ENCODE data around the gene CGB3.
"Not testable (repeated sequence)": the region's sequence is repeated elsewhere in the genome, so short reads cannot be mapped to it uniquely, and the experiment has no call there.

DNA sequence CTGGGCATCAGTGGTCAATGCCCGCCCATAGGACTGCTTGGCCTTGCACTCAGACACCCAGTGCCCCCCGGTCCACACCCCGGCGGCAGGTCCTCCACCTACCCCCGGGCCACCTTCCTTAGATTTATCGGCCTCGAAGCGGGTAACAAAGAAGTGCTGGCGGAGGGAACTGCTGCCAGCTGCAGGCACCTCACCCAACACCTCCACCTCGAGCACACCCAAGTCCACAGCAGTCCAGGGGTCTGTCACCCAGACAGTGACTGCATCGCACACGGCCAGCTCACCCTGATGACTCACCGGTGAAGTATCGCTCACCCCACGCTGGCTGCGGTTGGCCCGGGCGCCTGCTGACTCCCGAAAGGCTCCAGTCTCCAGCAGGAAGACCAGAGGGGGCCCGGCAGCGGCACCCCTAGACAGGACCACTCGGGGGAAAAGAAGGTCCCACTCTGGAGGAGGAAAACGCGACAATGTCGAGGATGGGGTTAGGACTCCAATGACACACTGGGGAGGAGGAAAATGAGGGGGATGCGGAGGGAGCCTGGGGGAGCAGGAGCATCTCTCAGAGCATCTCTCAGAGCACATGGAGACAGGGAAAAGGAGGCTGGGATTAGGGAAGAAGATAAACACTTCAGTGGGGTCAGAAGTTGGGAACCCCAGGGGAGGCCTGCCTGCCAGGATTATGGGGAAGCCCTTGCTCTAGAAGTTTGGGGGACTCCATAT is 14.6 kb upstream of the CGB3 start:
- TF ChIP-seq, protein P1, sequence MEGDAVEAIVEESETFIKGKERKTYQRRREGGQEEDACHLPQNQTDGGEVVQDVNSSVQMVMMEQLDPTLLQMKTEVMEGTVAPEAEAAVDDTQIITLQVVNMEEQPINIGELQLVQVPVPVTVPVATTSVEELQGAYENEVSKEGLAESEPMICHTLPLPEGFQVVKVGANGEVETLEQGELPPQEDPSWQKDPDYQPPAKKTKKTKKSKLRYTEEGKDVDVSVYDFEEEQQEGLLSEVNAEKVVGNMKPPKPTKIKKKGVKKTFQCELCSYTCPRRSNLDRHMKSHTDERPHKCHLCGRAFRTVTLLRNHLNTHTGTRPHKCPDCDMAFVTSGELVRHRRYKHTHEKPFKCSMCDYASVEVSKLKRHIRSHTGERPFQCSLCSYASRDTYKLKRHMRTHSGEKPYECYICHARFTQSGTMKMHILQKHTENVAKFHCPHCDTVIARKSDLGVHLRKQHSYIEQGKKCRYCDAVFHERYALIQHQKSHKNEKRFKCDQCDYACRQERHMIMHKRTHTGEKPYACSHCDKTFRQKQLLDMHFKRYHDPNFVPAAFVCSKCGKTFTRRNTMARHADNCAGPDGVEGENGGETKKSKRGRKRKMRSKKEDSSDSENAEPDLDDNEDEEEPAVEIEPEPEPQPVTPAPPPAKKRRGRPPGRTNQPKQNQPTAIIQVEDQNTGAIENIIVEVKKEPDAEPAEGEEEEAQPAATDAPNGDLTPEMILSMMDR (IDR thresholded peaks at IDR 0.05 in 2 of 3, conservative IDR thresholded peaks at IDR 0.05 in 1 of 3; ENCODE audit: borderline replicate concordance in 1 of 3, insufficient read depth in 1 of 3, low read depth in 2 of 3, low read length in 2 of 3), result not testable (repeated sequence)
- TF ChIP-seq, protein P2, sequence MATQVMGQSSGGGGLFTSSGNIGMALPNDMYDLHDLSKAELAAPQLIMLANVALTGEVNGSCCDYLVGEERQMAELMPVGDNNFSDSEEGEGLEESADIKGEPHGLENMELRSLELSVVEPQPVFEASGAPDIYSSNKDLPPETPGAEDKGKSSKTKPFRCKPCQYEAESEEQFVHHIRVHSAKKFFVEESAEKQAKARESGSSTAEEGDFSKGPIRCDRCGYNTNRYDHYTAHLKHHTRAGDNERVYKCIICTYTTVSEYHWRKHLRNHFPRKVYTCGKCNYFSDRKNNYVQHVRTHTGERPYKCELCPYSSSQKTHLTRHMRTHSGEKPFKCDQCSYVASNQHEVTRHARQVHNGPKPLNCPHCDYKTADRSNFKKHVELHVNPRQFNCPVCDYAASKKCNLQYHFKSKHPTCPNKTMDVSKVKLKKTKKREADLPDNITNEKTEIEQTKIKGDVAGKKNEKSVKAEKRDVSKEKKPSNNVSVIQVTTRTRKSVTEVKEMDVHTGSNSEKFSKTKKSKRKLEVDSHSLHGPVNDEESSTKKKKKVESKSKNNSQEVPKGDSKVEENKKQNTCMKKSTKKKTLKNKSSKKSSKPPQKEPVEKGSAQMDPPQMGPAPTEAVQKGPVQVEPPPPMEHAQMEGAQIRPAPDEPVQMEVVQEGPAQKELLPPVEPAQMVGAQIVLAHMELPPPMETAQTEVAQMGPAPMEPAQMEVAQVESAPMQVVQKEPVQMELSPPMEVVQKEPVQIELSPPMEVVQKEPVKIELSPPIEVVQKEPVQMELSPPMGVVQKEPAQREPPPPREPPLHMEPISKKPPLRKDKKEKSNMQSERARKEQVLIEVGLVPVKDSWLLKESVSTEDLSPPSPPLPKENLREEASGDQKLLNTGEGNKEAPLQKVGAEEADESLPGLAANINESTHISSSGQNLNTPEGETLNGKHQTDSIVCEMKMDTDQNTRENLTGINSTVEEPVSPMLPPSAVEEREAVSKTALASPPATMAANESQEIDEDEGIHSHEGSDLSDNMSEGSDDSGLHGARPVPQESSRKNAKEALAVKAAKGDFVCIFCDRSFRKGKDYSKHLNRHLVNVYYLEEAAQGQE (IDR thresholded peaks at IDR 0.05; ENCODE audit: low read depth), result not testable (repeated sequence)

All from HCT116 (cell line).